Measurements from ENCODE around the gene SLC2A9.

DNA sequence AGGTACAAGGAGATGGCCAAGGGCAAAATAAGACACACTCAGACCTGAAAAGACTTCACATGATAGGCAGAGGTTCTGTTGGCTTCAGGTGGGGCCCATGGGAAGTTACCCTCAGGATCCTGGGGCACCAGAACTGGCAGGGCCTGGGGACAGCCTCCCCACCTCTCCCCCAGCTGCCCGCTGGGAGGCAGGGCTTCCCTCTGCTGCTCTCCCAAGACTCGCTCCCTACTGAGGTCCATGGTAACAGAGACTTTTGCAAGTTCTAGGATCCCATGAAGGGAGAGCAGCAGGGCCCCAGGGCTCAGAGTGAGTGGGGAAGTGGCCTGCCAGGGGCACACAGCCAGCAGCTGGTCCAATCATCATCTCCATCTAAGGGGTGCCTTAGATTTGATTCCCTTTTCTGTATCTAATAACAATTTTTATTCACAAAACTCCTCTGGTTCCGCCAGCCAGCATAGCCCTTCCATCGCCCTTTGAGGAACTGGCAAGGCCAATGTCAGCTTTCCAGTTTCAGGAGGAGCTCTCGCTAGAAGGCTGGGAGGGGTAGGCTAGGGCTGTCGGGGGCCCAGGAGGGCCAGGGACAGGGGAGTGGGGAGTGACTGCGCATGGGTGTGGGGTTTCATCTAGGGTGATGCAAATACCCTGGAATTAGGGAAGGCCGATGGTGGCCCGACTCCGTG is 78.2 kb downstream of the SLC2A9 start:
- TF ChIP-seq, protein P1, sequence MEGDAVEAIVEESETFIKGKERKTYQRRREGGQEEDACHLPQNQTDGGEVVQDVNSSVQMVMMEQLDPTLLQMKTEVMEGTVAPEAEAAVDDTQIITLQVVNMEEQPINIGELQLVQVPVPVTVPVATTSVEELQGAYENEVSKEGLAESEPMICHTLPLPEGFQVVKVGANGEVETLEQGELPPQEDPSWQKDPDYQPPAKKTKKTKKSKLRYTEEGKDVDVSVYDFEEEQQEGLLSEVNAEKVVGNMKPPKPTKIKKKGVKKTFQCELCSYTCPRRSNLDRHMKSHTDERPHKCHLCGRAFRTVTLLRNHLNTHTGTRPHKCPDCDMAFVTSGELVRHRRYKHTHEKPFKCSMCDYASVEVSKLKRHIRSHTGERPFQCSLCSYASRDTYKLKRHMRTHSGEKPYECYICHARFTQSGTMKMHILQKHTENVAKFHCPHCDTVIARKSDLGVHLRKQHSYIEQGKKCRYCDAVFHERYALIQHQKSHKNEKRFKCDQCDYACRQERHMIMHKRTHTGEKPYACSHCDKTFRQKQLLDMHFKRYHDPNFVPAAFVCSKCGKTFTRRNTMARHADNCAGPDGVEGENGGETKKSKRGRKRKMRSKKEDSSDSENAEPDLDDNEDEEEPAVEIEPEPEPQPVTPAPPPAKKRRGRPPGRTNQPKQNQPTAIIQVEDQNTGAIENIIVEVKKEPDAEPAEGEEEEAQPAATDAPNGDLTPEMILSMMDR (IDR thresholded peaks at IDR 0.05; ENCODE audit: insufficient read depth, low read length, poor library complexity, severe bottlenecking), result no peak
- no peak for TF ChIP-seq EZH2phosphoT487 (conservative IDR thresholded peaks at IDR 0.05; ENCODE audit: low read length)

Data from SU-DHL-6 (cell line).